Limb (tissue), 2 donors: Measurements from ENCODE around the gene DIS3L2.
"Not testable (repeated sequence)": the region's sequence is repeated elsewhere in the genome, so short reads cannot be mapped to it uniquely, and the experiment has no call there.

Experiments used
- DNase-seq, 2 donors: peaks; one replicate each; pipeline ENCODE4 v3.0.0-alpha.2; 2016; ENCODE audit errors: extremely low spot score in 2 of 2

DIS3L2 gene

DNA sequence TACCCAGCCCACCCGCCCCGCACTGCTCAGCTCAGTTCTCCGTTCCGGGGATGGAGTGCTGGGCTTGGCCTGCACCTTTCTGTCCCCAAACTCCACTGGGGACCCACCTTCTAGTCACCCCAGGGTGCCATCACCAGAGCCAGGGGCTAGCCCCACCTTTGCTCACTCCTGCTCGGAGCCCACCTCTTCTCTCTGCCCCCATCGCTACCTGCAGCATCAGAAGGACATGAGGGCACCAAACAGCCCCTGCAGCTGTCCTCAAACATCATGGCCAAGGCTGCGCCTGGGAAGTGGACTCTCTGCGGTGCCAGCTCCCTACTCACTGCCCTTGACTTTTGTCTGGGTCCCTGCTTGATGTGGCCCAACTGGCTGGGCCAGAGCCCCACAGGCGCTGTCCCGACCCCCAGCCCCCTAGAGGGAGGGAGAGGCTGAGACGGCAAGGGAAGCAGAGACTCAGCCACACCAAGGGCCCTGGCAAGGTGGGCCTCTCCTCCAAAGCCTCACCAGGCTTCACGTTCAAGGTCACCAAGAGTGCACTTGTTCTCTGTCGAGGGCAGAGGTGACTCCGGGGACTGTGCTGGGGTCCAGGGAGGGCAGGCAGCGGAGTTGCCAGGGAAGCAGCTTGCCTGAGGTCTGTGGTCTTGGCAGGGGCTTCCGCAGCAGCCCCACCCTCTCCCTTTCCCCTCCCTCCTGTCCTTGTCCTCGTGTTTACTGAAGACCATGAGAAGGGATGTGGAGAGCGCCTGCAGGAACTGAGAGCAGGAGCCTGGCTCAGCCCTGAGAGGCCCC, 403.5 kb downstream of the DIS3L2 start:
- not testable (repeated sequence) for DNase-seq

- DNase-seq = no peak
Observed at GRCh38 chr2:232365621-232366321, 404.3 kb downstream of the DIS3L2 start.

- not testable (repeated sequence) for DNase-seq
Observed at GRCh38 chr2:232366461-232366860, 404.9 kb downstream of the DIS3L2 start.

DNA sequence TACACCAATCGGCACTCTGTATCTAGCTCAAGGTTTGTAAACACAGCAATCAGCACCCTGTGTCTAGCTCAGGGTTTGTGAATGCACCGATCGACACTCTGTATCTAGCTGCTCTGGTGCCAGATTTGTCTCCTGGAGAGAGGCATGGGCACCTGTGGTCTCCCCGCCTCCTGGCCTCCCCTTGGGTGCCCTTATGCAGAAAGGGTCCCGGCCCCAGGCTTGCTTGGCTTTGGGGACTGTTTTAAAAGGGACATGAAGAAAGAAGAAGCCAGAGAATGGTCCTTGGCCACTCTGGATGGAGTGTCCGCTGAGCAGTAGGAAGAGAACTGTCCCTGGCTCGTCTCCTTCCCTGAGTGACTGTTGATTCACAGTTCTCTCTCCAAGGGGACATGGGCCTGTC, 405.5 kb downstream of the DIS3L2 start:
- no peak for DNase-seq

DNA sequence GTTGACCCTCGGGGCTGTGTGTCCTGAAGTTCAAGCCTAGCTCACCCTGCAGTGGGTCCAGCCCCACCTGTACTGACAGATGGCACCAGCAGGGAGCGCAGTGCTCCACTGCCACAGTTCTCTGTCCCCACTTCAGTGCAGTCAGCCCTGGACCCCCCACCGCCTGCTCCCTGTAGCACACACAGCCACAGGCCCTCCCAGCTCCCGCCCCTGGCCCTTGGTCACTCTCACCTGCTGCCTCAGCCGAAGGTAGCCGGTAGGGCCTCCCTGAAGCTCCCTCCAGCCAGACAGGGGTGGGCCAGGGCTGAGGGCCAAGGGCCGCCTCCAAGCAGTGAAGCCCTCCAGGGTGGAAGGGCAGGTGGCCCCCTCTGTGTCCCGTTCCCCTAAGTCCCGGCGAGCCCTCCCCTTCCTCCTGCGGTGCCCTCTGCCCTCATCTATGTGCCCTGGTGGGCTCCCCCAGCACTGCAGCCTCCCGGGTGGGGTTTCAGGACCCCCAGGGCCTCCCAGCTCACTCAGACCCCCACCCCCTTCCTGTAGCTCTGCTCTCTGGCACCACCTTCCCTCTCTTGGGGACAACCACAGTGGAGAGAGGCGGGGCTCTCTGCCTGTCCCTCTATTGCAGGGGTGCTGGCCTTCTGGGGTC, 406.2 kb downstream of the DIS3L2 start:
- no peak for DNase-seq

DNA sequence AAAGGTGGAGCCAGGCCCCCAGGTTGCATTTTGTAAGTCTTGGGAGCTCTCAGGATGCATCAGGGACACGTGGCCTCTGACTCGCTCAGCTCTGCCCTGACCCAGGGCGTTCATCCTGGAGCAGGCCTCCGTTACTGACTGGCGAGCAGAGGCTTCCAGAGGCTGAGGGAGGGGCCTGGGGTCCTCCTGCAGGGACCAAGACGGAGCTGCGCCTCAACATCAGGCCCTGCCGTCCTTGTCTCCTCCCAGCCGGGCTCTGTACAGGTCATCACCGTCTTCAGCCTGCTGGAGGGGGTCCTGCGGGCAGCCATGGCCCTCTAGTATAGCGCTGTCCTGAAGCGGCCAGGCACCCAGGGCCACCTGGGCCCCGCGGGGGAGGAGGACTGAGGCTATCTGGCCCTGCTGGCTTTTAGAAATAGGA, 406.8 kb downstream of the DIS3L2 start:
- no peak for DNase-seq

DNA sequence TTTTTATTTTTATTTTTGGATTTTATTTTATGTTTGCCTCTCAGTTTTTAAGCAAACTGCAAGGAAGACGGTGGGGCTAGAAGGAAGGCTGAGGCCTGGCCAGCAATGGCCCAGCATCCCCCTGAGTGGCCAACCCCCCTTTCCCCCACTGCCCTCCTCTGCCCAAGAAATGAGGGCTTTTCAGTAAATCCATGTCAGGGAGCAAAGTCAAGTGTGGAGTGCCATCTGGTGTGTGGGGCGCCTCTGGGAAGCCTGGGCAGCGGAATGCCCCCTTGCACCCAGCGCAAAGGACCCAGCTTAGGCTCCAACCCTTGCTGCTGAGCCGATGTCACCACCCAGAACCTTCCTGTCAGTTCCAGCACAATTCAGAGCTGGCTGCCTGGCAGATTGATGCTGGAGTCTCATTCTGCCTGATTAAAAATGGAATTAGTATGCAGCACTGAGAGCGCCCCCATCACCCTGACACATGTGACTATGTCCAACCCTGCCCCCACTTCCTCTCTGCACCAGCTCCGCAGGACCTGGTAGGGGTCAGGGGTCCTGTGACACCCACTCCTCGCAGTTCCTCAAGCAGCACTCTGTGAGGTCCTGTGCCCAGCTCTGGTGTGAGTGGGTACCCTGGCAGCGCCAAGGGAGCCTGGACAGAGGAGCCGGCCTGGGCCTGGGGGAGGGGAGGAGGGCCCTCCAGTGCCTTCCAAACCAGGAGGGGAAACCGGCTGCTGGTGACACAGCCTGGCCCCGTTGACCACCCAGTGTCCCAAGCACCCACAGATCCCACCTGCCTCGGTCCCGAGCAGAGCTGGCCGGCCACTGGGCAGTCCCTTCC, 407.8 kb downstream of the DIS3L2 start:
- DNase-seq = no peak

DNA sequence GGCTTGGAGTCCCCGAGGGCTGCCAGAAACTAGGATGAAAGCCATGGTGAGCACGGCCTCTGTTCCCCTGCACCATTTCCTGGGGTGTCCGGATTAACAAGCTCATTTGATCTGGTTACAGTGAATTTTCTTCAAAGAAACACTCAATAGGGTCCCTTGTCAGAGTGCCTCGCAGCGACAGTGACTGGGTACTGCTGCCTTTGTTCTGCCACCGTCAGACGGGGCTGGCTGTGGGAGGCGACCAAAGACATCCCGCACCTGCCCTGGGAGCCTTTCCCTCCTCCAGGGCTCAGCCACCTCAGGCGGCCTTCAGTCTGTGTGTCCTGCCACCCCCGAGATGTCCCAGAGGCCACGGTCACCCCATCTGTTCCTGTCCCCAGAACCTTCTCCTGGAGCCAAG, 408.5 kb downstream of the DIS3L2 start:
- not testable (repeated sequence) for DNase-seq

- DNase-seq = no peak
Observed at GRCh38 chr2:232372231-232373208, 411.0 kb downstream of the DIS3L2 start.

DNA sequence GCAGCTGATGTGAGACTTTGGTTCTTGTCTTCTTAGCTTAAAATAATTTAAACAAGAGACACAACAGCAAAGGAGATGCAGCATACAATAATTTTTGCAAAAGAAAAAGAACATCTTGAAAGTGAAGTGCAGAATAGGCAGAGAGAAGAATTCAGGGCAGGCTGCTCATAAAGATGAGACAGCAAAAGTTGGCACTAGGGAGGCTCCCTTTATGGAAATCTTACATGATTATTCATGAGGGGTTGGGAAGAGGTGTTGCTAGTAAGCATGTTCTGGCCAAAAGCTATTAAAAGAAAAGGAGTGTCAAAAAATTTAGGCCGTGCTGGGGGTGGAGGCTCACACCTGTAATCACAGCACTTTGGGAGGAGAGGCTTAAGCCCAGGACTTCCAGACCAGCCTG, 412.8 kb downstream of the DIS3L2 start:
- no peak for DNase-seq

- DNase-seq = no peak
Observed at GRCh38 chr2:232375164-232375563, 413.7 kb downstream of the DIS3L2 start.

GRCh38 chr2:232376260-232376659, 414.7 kb downstream of the DIS3L2 start:
- DNase-seq = no peak

DNA sequence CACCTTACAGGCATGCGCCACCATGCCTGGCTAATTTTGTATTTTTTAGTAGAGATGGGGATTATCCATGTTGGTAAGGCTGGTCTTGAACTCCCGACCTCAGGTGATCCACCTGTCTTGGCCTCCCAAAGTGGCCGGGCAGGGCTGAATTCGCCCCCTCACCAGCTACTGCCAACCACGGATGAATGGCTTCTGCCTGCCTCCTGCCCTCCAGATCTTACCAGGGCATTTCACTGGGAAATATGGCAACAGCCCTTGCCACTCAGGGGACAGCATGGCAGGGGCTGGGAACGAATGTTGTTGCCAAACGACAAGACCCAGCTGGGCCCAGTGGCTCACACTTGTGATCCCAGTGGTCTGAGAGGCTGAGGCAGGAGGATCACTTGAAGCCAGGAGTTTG, 415.2 kb downstream of the DIS3L2 start:
- DNase-seq = no peak

GRCh38 chr2:232377319-232377718, 415.8 kb downstream of the DIS3L2 start:
- DNase-seq = no peak

- no peak for DNase-seq
Observed at GRCh38 chr2:232377841-232378734, 416.6 kb downstream of the DIS3L2 start.

DNA sequence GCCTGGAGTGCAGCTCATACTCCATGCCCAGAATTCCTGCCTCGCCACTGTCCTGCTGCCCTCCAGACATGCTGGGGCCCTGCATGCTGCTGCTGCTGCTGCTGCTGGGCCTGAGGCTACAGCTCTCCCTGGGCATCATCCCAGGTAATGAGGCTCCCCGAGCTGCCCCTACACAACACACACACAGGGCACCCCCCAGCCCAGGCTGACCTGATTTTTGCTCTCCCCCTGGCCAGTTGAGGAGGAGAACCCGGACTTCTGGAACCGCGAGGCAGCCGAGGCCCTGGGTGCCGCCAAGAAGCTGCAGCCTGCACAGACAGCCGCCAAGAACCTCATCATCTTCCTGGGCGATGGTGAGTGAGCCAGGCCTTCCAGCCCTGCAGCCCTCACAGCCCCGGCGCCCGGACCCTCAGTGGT, 417.2 kb downstream of the DIS3L2 start, which contains the start of gene ALPP:
Gene ALPP, plus strand, starts transcription at position 17 of the 417 bp plus-strand sequence. Its CDS starts 52 bp downstream, at position 69.
- DNase-seq = not testable (repeated sequence)

- DNase-seq = not testable (repeated sequence)
Observed at GRCh38 chr2:232379610-232380590, 418.4 kb downstream of the DIS3L2 start.
